ENCODE results near the gene EHD4.
A peak's percentile ranks its signal among the peaks of the same experiment; 100 is the strongest.

EHD4 gene

GRCh38 chr15:41992151-41992802, 19.9 kb upstream of the EHD4 start:
- in situ Hi-C loops (cut with HindIII; ENCODE audit: low pct_unique_long_range_greater_than_20kb, low sequenced_read_pairs), result no loop called here
- DNase-seq (ENCODE audit: low read depth in 1 of 2, low spot score in 1 of 2), result no peak
- no peak for TF ChIP-seq JUND (IDR thresholded peaks at IDR 0.05; ENCODE audit: low read depth)

- no peak for TF ChIP-seq JUND (IDR thresholded peaks at IDR 0.05; ENCODE audit: low read depth)
- DNase-seq (ENCODE audit: low read depth in 1 of 2, low spot score in 1 of 2), result no peak
- in situ Hi-C loops (cut with HindIII; ENCODE audit: low pct_unique_long_range_greater_than_20kb, low sequenced_read_pairs), result no loop called here
Observed at GRCh38 chr15:41990691-41991090, 18.3 kb upstream of the EHD4 start.

GRCh38 chr15:41990243-41990605, 17.9 kb upstream of the EHD4 start:
- DNase-seq (ENCODE audit: low read depth in 1 of 2, low spot score in 1 of 2), result no peak
- in situ Hi-C loops (cut with HindIII; ENCODE audit: low pct_unique_long_range_greater_than_20kb, low sequenced_read_pairs), result no loop called here
- no peak for TF ChIP-seq JUND (IDR thresholded peaks at IDR 0.05; ENCODE audit: low read depth)

- peak; percentile 83 to 86 for DNase-seq (ENCODE audit: low read depth in 1 of 2, low spot score in 1 of 2)
- in situ Hi-C loops (cut with HindIII; ENCODE audit: low pct_unique_long_range_greater_than_20kb, low sequenced_read_pairs), result no loop called here
- TF ChIP-seq JUND (IDR thresholded peaks at IDR 0.05; ENCODE audit: low read depth), result no peak
Observed at GRCh38 chr15:41989573-41990242, 17.4 kb upstream of the EHD4 start.

GRCh38 chr15:41988896-41989572, 16.7 kb upstream of the EHD4 start:
- DNase-seq (ENCODE audit: low read depth in 1 of 2, low spot score in 1 of 2), result no peak
- in situ Hi-C loops (cut with HindIII; ENCODE audit: low pct_unique_long_range_greater_than_20kb, low sequenced_read_pairs), result no loop called here
- no peak for TF ChIP-seq JUND (IDR thresholded peaks at IDR 0.05; ENCODE audit: low read depth)

DNA sequence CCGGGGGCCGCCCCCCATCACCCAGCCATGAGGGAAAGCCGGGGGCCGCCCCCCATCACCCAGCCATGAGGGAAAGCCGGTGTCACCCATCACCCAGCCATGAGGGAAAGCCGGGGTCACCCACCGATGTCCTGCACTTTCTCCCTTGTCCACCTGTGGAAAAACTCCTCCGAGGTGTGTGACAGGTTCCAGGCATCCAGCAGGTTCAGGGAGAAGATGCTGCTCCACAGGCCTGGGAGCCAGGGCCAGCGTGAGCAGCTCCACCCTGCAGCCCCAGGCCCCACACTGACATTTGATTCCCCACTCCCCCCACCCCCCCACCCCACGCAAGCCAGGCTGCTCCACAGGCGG, 15.5 kb upstream of the EHD4 start:
- in situ Hi-C loops (cut with HindIII; ENCODE audit: low pct_unique_long_range_greater_than_20kb, low sequenced_read_pairs), result no loop called here
- TF ChIP-seq JUND (IDR thresholded peaks at IDR 0.05; ENCODE audit: low read depth), result no peak
- no peak for DNase-seq (ENCODE audit: low read depth in 1 of 2, low spot score in 1 of 2)

DNA sequence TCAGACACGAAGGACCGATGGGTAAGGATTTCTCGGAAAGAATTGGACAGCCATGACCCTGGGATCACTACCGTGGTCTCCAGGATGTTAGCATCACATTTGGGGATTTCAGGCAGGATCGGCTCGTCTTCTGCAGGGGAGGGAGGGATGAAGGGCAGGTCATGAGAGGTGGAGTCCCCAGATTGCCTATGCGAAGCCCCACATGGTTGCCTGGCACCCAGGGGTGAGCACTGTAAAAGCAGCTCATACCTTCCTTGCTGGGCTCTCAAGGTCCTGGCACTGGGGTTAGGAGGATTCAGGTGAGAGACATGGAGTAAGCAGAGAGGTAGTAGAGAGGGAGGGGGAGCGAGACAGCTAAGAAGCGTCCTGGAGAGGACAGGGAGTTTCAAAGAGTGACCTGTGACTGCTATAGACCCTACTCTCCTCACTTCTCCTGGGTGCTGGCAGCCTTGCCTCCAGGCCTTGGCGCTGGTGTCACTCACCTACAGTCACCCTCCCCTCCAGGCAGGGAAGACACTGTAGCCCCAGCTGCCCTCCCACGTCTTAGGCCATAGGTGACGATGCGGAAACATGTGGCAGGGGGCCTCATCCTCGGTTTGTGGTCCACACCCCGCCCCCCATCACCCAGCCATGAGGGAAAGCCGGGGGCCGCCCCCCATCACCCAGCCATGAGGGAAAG, 15.0 kb upstream of the EHD4 start:
- DNase-seq (ENCODE audit: low read depth in 1 of 2, low spot score in 1 of 2), result no peak
- no peak for TF ChIP-seq JUND (IDR thresholded peaks at IDR 0.05; ENCODE audit: low read depth)
- in situ Hi-C loops (cut with HindIII; ENCODE audit: low pct_unique_long_range_greater_than_20kb, low sequenced_read_pairs), result no loop called here

GRCh38 chr15:41985236-41986160, 13.1 kb upstream of the EHD4 start:
- TF ChIP-seq JUND (IDR thresholded peaks at IDR 0.05; ENCODE audit: low read depth), result no peak
- in situ Hi-C loops (cut with HindIII; ENCODE audit: low pct_unique_long_range_greater_than_20kb, low sequenced_read_pairs), result no loop called here
- no peak for DNase-seq (ENCODE audit: low read depth in 1 of 2, low spot score in 1 of 2)

DNA sequence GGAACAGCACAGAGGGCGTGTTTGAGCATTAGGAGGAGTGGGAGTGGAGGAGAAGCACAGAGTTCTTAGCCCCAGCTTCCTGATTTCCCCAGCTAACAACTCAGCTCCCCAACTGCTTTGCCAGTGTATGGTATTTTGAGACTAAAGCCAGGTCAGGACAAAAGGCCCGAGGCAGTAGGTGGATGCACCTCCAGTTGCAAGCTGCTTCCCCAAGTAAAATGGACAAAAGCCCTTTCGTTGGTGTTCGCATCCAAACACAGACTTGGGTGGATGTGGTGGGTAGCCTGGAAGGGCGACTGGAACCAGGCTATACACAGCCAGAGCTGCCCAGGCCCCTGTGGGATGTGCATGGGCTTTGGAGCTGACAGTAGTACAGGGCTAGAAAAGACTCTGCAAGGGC, 12.3 kb upstream of the EHD4 start:
- in situ Hi-C loops (cut with HindIII; ENCODE audit: low pct_unique_long_range_greater_than_20kb, low sequenced_read_pairs), result no loop called here
- no peak for TF ChIP-seq JUND (IDR thresholded peaks at IDR 0.05; ENCODE audit: low read depth)
- DNase-seq (ENCODE audit: low read depth in 1 of 2, low spot score in 1 of 2), result no peak

DNA sequence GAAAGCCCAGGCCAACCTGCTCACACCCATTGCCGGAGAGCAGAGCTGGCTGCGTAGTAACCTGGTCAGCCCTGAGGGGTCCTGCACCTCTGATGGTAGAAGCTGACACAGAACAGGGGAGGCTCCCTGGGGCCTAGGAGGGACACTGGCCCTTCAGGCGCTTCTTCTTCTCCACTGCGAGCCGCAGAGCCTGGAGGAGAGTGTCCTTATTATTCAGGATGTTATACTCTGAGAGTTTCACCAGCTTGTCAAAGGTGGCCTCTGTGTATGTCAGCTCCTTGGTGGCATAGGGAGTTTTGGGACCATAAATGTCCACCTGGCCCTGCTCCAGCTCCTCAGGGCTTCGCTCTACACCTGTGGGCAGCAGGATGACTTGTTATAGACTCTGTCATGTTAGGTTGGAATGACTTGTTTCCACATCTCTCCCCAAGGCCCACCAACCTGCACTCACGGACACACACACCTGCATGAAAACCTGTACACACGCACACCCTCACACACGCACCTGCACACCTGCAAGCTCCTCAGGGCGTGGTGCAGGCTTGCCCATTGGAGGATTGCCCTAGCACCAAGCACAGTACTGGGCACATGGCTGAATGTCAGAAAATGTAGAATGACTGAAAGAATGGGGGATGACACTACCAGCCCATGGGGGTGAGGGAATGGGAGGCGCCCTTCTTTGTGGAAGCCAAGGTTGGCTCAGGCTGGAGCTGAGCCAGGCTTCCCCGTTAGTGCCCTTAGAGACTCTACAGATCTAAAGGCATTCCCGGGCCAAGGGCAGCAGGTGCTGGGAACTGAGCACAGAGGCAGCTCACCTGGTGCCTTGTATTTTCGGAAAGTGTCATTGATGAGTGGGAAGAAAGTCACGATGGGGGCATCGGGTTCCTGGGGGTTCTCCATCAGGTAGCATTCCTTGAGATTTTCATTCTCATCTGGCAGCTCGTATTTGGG, 11.5 kb upstream of the EHD4 start:
- no peak for TF ChIP-seq JUND (IDR thresholded peaks at IDR 0.05; ENCODE audit: low read depth)
- DNase-seq (ENCODE audit: low read depth in 1 of 2, low spot score in 1 of 2), result no peak
- in situ Hi-C loops (cut with HindIII; ENCODE audit: low pct_unique_long_range_greater_than_20kb, low sequenced_read_pairs), result no loop called here

- in situ Hi-C loops (cut with HindIII; ENCODE audit: low pct_unique_long_range_greater_than_20kb, low sequenced_read_pairs), result no loop called here
- no peak for TF ChIP-seq JUND (IDR thresholded peaks at IDR 0.05; ENCODE audit: low read depth)
- no peak for DNase-seq (ENCODE audit: low read depth in 1 of 2, low spot score in 1 of 2)
Observed at GRCh38 chr15:41983221-41983620, 10.9 kb upstream of the EHD4 start.

All from T47D (cell line).